ENCODE measurements around the gene RTCB.

The RTCB gene

GRCh38 chr22:32411829-32412592, at the start of gene RTCB:
Gene RTCB, minus strand, starts transcription at chr22:32412247. Its CDS starts 91 bp downstream, at chr22:32412156.
- H3K4me3 ChIP-seq, result peak within 1 kb of the TSS; percentile 81 to 97
- peaks cover 0 to 30% (median 15%) of the 10 kb centered on the region in 4 donors for H3K4me1 ChIP-seq
- no peaks in the 10 kb centered on the region for H3K9me3 ChIP-seq
- no peak for TF ChIP-seq CTCF (IDR thresholded peaks at IDR 0.05)
- no peaks in the 10 kb centered on the region for H3K27me3 ChIP-seq
- intact Hi-C loops (cut with DNase I; ENCODE audit: low total_unique reads), result loop anchor here (5.0 kb wide), 1 partner anchor 60 kb away; the partner anchor contains the start of gene FBXO7
- DNase-seq, result peak; percentile 91 to 94
- H3K36me3 ChIP-seq, result peaks cover 12 to 18% (median 15%) of the 10 kb centered on the region in 3 donors
- peak within 1 kb of the TSS; percentile 66 for H3K27ac ChIP-seq

- H3K27me3 ChIP-seq, result peaks cover 0 to 31% of the 10 kb centered on the region in 2 donors
- intact Hi-C loops (cut with DNase I; ENCODE audit: low total_unique reads), result no loop called here
- H3K27ac ChIP-seq, result no peak overlapping the region
- H3K4me1 ChIP-seq, result no peaks in the 10 kb centered on the region
- H3K9me3 ChIP-seq, result no peaks in the 10 kb centered on the region
- H3K4me3 ChIP-seq, result no peak overlapping the region
- TF ChIP-seq CTCF (IDR thresholded peaks at IDR 0.05), result no peak
- no peak for DNase-seq
- no peaks in the 10 kb centered on the region for H3K36me3 ChIP-seq
Measured at GRCh38 chr22:32457031-32457430, 45.0 kb upstream of the RTCB start.

GRCh38 chr22:32448980-32449379, 36.9 kb upstream of the RTCB start:
- Histone ChIP-seq H3K9me3 (no peaks in the 10 kb centered on the region), H3K27me3 (peaks cover 0 to under 1% of the 10 kb centered on the region in 2 donors), H3K36me3 (no peaks in the 10 kb centered on the region), H3K4me1 (no peaks in the 10 kb centered on the region), H3K4me3 (no peak overlapping the region), H3K27ac (no peak overlapping the region)
- no peak for DNase-seq
- intact Hi-C loops (cut with DNase I; ENCODE audit: low total_unique reads), result no loop called here
- TF ChIP-seq CTCF (IDR thresholded peaks at IDR 0.05), result no peak

- H3K4me3 ChIP-seq, result no peak overlapping the region
- no peaks in the 10 kb centered on the region for H3K9me3 ChIP-seq
- H3K4me1 ChIP-seq, result no peaks in the 10 kb centered on the region
- no peaks in the 10 kb centered on the region for H3K36me3 ChIP-seq
- no peak overlapping the region for H3K27ac ChIP-seq
- H3K27me3 ChIP-seq, result peaks cover 0 to 9% of the 10 kb centered on the region in 2 donors
- no peak for DNase-seq
- no peak for TF ChIP-seq CTCF (IDR thresholded peaks at IDR 0.05)
- intact Hi-C loops (cut with DNase I; ENCODE audit: low total_unique reads), result no loop called here
Measured at GRCh38 chr22:32446321-32446720, 34.3 kb upstream of the RTCB start.

- no peak for DNase-seq
- no peak overlapping the region for H3K4me3 ChIP-seq
- no peaks in the 10 kb centered on the region for H3K9me3 ChIP-seq
- intact Hi-C loops (cut with DNase I; ENCODE audit: low total_unique reads), result no loop called here
- no peak overlapping the region for H3K27ac ChIP-seq
- no peaks in the 10 kb centered on the region for H3K4me1 ChIP-seq
- no peaks in the 10 kb centered on the region for H3K36me3 ChIP-seq
- no peak for TF ChIP-seq CTCF (IDR thresholded peaks at IDR 0.05)
- H3K27me3 ChIP-seq, result peaks cover 0 to 11% of the 10 kb centered on the region in 2 donors
Measured at GRCh38 chr22:32444068-32444467, 32.0 kb upstream of the RTCB start.

All from tibial artery (tissue), 4 donors.